Activated CD4-positive, alpha-beta T cell treated with anti-CD3 and anti-CD28 coated beads for 36 hours (primary cell): ENCODE data around the gene ACVRL1. TPM values are rescaled to one million over a fixed set of nuclear protein-coding genes. Genes with fewer than 3 reads are reported as not detected.
A peak's percentile ranks its signal among the peaks of the same experiment; 100 is the strongest.

Source experiments
- ATAC-seq: fragments of 200-7000 bp; cut with Tn5 transposase; one replicate; pipeline ENCODE4 v1.10.0; 2021; ENCODE audit warnings: mild to moderate bottlenecking, moderate library complexity
- CTCF ChIA-PET: fragments of 350-600 bp; sonication (Branson Sonifier 250); formaldehyde crosslinking; loops from one replicate; lab custom pipeline; 2021; ENCODE audit warnings: antibody characterized with exemption; lab: Charles Lee
- POLR2A ChIA-PET: fragments of 350-600 bp; sonication (Branson Sonifier 250); formaldehyde crosslinking; loops from one replicate; lab custom pipeline; 2021; ENCODE audit warnings: antibody characterized with exemption, inconsistent platforms; lab: Charles Lee
- DNase-seq: peaks from one replicate; pipeline ENCODE4 v3.0.0-alpha.2; 2020
- H3K27ac Mint-ChIP-seq: one replicate; pipeline ENCODE4 v1.8.0; 2021; ENCODE audit warnings: mixed read lengths
- H3K27me3 Mint-ChIP-seq: one replicate; pipeline ENCODE4 v1.8.0; 2021; ENCODE audit warnings: mixed read lengths
- H3K36me3 Mint-ChIP-seq: one replicate; pipeline ENCODE4 v1.8.0; 2021; ENCODE audit warnings: low read depth, mixed read lengths
- H3K4me1 Mint-ChIP-seq: one replicate; pipeline ENCODE4 v1.8.0; 2021; ENCODE audit warnings: mixed read lengths
- H3K4me3 Mint-ChIP-seq: one replicate; pipeline ENCODE4 v1.8.0; 2021; ENCODE audit warnings: mild to moderate bottlenecking, moderate library complexity, mixed read lengths
- H3K9me3 Mint-ChIP-seq: one replicate; pipeline ENCODE4 v1.8.0; 2021; ENCODE audit warnings: low read depth, mixed read lengths
- intact Hi-C, 2 experiments: fragments of 100-400 bp; cut with DNase I in 1 of 2; cut with micrococcal nuclease in 1 of 2; formaldehyde crosslinking; loops; one replicate each; pipeline versions ENCODE4 v1.14.2 to v1.15.1; 2022 to 2024; cut with DNase I, micrococcal nuclease
- total RNA-seq, 2 experiments: library from RNA; stranded (reverse); gene quantifications; one replicate each; pipeline ENCODE4 v1.2.3, GENCODE V29; 2021

ACVRL1 gene
- total RNA-seq, 2 experiments from 2014 or later, result not detected

- ChIA-PET CTCF (interaction anchor here (0.7 to 3.7 kb wide), 8 partner anchors 8 to 118 kb away, joined by 3 to 32 read pairs (median 11); no protein-coding TSS in a partner anchor), POLR2A (no interaction called here)
- H3K36me3 Mint-ChIP-seq, result peaks cover 22% of the 10 kb centered on the region
- H3K9me3 Mint-ChIP-seq, result no peaks in the 10 kb centered on the region
- ATAC-seq (peak; percentile 70), DNase-seq (peak; percentile 82)
- peaks cover 73% of the 10 kb centered on the region for H3K4me1 Mint-ChIP-seq
- intact Hi-C loops, result loop anchor here (5.0 to 10.0 kb wide), 3 partner anchors 146 to 578 kb away; partner anchors contain the start of genes GALNT6 (in 1 of the 2) and SLC4A8 (in 1 of the 2)
- H3K27ac Mint-ChIP-seq, result peak overlapping the region; percentile 23
- peak overlapping the region; percentile 1 for H3K4me3 Mint-ChIP-seq
- no peaks in the 10 kb centered on the region for H3K27me3 Mint-ChIP-seq
Observed at GRCh38 chr12:51972849-51973273, 65.6 kb downstream of the ACVRL1 start.

Other genes with a start within 250 kb of the ACVRL1 start
- gene FIGNL2, start 58.8 kb upstream of the ACVRL1 start, total RNA-seq, result under 1 TPM; 0.19 to 0.27 TPM
- gene ANKRD33, start 19.4 kb upstream of the ACVRL1 start, total RNA-seq, result not detected
- 10 to 100 TPM; 10.1 to 12.7 TPM for gene ACVR1B, start 44.2 kb downstream of the ACVRL1 start, total RNA-seq
- 10 to 100 TPM in 1 of 2 experiments, 1 to 10 TPM in 1; 6.4 to 11.5 TPM for gene TAMALIN, start 99.4 kb downstream of the ACVRL1 start, total RNA-seq
- 10 to 100 TPM; 69.4 to 72.8 TPM for gene NR4A1, start 143.9 kb downstream of the ACVRL1 start, total RNA-seq
- 10 to 100 TPM; 24.0 to 30.7 TPM for gene ATG101, start 162.5 kb downstream of the ACVRL1 start, total RNA-seq
- gene SMIM41, start 172.2 kb downstream of the ACVRL1 start, total RNA-seq, result not detected